C4-2B (cell line): Measurements from ENCODE around the gene FLAD1.

Experiments
- ZFX ChIP-seq: fragments of 450-650 bp; IDR thresholded peaks from 2 replicates; pipeline ENCODE4 v1.6.1; 2017
- TF ChIP-seq, protein P1 (sequence below): fragments of 450-650 bp; conservative IDR thresholded peaks from 2 replicates; pipeline ENCODE4 v1.5.1; 2017; ENCODE audit warnings: mild to moderate bottlenecking

DNA sequence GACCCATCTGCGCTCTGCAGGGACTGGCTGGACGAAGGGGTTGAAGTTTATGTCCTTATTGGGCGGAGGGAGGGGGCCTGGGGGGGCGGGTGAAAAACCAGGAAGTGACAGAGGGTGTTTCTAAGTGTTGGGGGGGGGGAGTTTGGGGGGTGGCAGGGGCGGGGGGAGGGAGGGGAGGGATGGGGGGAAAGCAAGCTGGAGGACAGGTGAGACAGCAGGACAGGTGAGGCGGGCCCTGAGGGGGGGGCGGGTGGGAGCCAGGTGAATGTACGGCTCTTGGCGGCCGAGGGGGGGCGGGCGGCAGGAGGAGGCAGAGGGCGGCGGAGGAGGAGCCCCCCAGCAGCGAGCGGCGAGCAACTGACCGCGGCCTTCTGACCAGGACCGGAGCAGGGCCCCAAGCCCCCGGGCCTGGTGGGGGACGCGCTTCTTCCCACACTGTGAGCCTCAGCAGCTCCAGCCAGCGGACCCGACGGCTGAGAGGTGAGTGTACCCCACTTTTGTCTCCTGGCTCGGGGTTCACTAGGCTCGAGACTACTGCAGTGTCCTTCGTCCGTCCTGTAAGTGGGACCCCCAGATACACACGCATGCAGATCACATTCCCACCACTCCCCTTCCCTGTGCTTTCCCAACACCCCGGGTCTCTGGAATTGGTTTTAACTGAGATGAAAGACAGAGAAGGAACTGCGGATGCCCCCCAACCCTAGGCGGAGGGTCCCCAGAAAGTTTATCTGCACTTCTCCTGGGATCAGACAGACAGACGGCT lies 19.5 kb downstream of the FLAD1 start, which contains the start of gene ZBTB7B:
- TF ChIP-seq, protein P1, sequence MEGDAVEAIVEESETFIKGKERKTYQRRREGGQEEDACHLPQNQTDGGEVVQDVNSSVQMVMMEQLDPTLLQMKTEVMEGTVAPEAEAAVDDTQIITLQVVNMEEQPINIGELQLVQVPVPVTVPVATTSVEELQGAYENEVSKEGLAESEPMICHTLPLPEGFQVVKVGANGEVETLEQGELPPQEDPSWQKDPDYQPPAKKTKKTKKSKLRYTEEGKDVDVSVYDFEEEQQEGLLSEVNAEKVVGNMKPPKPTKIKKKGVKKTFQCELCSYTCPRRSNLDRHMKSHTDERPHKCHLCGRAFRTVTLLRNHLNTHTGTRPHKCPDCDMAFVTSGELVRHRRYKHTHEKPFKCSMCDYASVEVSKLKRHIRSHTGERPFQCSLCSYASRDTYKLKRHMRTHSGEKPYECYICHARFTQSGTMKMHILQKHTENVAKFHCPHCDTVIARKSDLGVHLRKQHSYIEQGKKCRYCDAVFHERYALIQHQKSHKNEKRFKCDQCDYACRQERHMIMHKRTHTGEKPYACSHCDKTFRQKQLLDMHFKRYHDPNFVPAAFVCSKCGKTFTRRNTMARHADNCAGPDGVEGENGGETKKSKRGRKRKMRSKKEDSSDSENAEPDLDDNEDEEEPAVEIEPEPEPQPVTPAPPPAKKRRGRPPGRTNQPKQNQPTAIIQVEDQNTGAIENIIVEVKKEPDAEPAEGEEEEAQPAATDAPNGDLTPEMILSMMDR: no peak
- TF ChIP-seq ZFX: peak; percentile 53; the same call in 1 of the 2 replicates
